Epithelial cell of proximal tubule (primary cell): ENCODE results near the gene PPIP5K2. TPM values are rescaled to one million over a fixed set of nuclear protein-coding genes. Genes with fewer than 3 reads are reported as not detected.
"Not testable (repeated sequence)": the region's sequence is repeated elsewhere in the genome, so short reads cannot be mapped to it uniquely, and the experiment has no call there.

ENCODE experiments used
- DNase-seq: peaks from one replicate; pipeline ENCODE4 v3.0.0-alpha.2; 2011; ENCODE audit warnings: low read depth
- H3K4me3 ChIP-seq: 2 replicates; pipeline ENCODE4 v1.5.1; 2011; ENCODE audit warnings: low read depth, mild to moderate bottlenecking, low read length
- total RNA-seq: library from RNA; depleted of rRNA; stranded (reverse); fragments of >200 nt; gene quantifications from 2 replicates; pipeline ENCODE4 v1.2.3, GENCODE V29; 2015
- TF ChIP-seq, protein P1 (sequence below): conservative IDR thresholded peaks from 2 replicates; pipeline ENCODE4 v1.5.1; 2012; ENCODE audit warnings: low read depth, mild to moderate bottlenecking, low read length

PPIP5K2 gene
- total RNA-seq, 1 donor from 2014 or later, result 19.5 TPM

- H3K4me3 ChIP-seq, result no peak overlapping the region
- TF ChIP-seq, protein P1, sequence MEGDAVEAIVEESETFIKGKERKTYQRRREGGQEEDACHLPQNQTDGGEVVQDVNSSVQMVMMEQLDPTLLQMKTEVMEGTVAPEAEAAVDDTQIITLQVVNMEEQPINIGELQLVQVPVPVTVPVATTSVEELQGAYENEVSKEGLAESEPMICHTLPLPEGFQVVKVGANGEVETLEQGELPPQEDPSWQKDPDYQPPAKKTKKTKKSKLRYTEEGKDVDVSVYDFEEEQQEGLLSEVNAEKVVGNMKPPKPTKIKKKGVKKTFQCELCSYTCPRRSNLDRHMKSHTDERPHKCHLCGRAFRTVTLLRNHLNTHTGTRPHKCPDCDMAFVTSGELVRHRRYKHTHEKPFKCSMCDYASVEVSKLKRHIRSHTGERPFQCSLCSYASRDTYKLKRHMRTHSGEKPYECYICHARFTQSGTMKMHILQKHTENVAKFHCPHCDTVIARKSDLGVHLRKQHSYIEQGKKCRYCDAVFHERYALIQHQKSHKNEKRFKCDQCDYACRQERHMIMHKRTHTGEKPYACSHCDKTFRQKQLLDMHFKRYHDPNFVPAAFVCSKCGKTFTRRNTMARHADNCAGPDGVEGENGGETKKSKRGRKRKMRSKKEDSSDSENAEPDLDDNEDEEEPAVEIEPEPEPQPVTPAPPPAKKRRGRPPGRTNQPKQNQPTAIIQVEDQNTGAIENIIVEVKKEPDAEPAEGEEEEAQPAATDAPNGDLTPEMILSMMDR, result no peak
- no peak for DNase-seq
Measured at GRCh38 chr5:103211576-103212561, 91.8 kb downstream of the PPIP5K2 start.

DNA sequence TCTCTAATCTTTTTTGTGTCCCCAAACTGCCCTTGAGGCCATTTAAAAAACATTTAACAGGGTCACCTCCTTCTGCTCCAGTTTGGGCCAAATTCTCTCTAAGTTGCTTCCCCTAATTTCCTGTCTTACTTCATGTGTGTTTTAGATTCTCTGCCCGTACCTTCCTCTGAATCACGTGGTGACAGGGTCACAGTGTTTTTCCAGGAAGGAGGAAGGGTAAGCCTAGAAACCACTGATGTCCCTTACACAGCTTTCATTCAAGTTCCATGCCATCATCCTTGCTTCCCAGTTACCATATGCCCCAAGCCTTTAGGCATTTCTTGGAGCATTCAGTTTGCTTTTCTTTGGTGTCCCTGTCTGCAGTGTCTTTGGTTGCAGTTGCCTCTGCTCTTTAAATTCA is 96.0 kb downstream of the PPIP5K2 start:
- no peak for DNase-seq
- no peak overlapping the region for H3K4me3 ChIP-seq
- TF ChIP-seq, protein P1, result no peak

DNA sequence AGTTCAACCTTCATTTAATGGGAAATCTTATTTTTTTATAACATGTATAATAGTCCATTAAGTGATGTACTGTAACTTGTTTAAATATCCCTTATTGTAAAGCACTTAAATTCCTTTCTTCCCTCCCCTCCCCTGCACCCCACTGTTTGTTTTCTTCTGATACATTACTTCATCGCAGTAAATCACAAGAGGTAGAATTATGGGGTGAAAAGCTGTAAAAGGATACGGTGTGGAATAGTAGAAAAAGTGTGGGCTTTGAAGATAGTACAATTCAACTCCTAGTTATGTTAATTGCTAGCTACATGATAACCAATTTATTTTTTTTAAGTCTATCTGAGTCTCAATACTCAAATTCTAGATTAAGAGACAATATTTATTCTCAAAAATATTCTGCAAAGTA is 96.6 kb downstream of the PPIP5K2 start:
- no peak overlapping the region for H3K4me3 ChIP-seq
- DNase-seq, result no peak
- TF ChIP-seq, protein P1, result no peak

- H3K4me3 ChIP-seq, result no peak overlapping the region
- DNase-seq, result no peak
- TF ChIP-seq, protein P1, result no peak
Measured at GRCh38 chr5:103217101-103217500, 97.0 kb downstream of the PPIP5K2 start.

DNA sequence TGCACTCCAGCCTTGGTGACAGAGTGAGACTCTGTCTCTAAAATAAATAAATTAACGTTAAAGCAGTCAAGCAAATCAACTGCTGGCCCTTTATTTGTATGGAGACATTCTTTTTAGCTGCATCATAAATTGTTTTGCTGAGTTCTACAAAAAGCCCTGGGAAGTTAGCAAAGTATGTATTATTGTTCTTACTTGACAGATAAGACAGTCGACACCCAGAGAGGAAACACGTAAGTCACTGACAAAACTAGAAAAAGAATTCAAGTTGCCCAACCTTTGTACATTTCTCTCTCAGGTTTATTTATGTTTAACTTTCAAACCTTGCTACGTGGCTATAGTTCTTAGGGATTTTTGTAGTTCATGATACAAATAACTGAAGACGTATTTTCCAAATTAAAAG is 98.1 kb downstream of the PPIP5K2 start:
- TF ChIP-seq, protein P1, result no peak
- no peak overlapping the region for H3K4me3 ChIP-seq
- DNase-seq, result peak; percentile 85

DNA sequence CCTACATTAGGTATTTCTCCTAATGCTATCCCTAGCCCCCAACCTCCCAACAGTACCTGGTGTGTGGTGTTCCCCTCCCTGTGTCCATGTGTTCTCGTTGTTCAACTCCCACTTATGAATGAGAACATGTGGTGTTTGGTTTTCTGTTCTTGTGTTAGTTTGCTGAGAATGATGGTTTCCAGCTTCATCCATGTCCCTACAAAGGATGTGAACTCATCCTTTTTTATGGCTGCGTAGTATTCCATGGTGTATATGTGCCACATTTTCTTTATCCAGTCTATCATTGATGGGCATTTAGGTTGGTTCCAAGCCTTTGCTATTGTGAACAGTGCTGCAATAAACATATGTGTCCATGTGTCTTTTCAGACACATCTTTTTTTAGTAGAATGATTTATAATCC is 99.0 kb downstream of the PPIP5K2 start:
- DNase-seq, H3K4me3 ChIP-seq: not testable (repeated sequence)

GRCh38 chr5:103223031-103223955 is 103.2 kb downstream of the PPIP5K2 start:
- TF ChIP-seq, protein P1, result no peak
- H3K4me3 ChIP-seq, result no peak overlapping the region
- DNase-seq, result no peak
